Hepatocyte (in vitro differentiated cells): ENCODE results near the gene IFI27L1.

Source experiments
- EZH2 ChIP-seq: fragments of 200-600 bp; sonication (generic); IDR thresholded peaks from 2 replicates; pipeline ENCODE4 v1.6.1; 2016; ENCODE audit warnings: antibody characterized with exemption, mild to moderate bottlenecking, borderline replicate concordance
- EZH2phosphoT487 ChIP-seq: fragments of 200-600 bp; sonication (generic); IDR thresholded peaks from one replicate; pipeline ENCODE4 v1.6.1; 2018; ENCODE audit warnings: antibody characterized with exemption, mild to moderate bottlenecking, low read depth, moderate library complexity; ENCODE audit not compliant: unreplicated experiment, severe bottlenecking
- TF ChIP-seq, protein P1 (sequence below): fragments of 200-600 bp; sonication (generic); IDR thresholded peaks from 2 replicates; pipeline ENCODE4 v1.5.1; 2016; ENCODE audit warnings: antibody characterized with exemption, mild to moderate bottlenecking; ENCODE audit not compliant: poor library complexity

DNA sequence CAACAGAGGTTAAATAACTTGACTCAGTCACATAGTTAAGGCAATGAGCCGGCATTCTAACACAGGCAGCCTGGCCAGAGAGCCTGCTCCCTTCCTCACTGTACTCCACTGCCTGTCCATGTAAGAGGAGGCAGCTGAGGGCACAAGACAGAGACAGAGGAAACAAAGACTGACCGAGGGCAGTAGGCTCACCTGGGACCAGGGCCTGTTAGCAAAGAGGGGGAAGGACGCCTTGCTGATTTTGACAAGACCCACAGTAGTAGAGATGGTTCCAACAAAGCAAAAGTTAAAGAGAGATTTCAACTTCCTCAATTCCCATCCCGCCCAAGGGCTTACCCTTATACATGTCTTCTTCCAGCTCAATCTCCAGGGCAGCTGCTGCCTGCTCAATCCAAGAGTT, 28.4 kb upstream of the IFI27L1 start:
- TF ChIP-seq, protein P1, sequence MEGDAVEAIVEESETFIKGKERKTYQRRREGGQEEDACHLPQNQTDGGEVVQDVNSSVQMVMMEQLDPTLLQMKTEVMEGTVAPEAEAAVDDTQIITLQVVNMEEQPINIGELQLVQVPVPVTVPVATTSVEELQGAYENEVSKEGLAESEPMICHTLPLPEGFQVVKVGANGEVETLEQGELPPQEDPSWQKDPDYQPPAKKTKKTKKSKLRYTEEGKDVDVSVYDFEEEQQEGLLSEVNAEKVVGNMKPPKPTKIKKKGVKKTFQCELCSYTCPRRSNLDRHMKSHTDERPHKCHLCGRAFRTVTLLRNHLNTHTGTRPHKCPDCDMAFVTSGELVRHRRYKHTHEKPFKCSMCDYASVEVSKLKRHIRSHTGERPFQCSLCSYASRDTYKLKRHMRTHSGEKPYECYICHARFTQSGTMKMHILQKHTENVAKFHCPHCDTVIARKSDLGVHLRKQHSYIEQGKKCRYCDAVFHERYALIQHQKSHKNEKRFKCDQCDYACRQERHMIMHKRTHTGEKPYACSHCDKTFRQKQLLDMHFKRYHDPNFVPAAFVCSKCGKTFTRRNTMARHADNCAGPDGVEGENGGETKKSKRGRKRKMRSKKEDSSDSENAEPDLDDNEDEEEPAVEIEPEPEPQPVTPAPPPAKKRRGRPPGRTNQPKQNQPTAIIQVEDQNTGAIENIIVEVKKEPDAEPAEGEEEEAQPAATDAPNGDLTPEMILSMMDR, result no peak
- TF ChIP-seq EZH2 (no peak), EZH2phosphoT487 (no peak)
